ENCODE results near the gene ASCL3. TPM values are rescaled to one million over a fixed set of nuclear protein-coding genes. Genes with fewer than 3 reads are reported as not detected.

Gene ASCL3
- total and polyA plus RNA-seq, 2 experiments from 2014 or later, result not detected

DNA sequence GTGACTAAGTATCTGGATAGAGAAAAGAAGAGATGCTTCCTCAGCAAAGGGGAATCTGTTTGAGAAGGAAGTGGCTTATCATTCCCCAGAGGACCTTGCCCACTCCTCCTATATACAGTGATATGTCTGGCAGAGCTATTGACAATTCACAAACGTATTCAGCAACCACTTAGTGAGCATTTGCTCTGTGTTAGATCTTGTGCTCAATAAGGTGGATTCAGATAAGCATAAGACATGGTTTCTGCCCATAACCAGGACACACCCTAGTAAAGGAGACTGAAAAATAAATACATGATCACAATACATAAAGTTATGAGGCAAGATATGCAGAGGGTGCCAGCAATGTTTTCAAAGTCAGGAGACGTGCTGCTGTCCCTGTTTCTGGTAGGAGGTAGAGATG is 20.0 kb upstream of the ASCL3 start:
- Histone ChIP-seq H3K4me2 (peak overlapping the region; percentile 97), H3F3A (replicated peaks; ENCODE audit: low read depth) (peaks cover 14% of the 10 kb centered on the region), H3K4me3 (no peak overlapping the region), H3K4me1 (ENCODE audit: insufficient read depth) (peaks cover 6% of the 10 kb centered on the region; the same call in 1 of the 2 replicates), H2AFZ (no peak overlapping the region), H3K79me2 (replicated peaks; ENCODE audit: insufficient read depth) (peaks cover 23% of the 10 kb centered on the region), H4K20me1 (replicated peaks; ENCODE audit: insufficient read depth) (no peaks in the 10 kb centered on the region; the same call in 1 of the 2 replicates), H3K9me2 (ENCODE audit: insufficient read depth) (no peaks in the 10 kb centered on the region), H3K27ac (ENCODE audit: low read depth) (no peak overlapping the region), H3K27me3 (ENCODE audit: insufficient read depth) (no peaks in the 10 kb centered on the region), H3K36me3 (ENCODE audit: insufficient read depth) (no peaks in the 10 kb centered on the region)
- Mint-ChIP-seq H3K4me1 (peaks cover 14% of the 10 kb centered on the region), H3K4me3 (peak overlapping the region; percentile 90), H3K9me3 (no peaks in the 10 kb centered on the region), H3K36me3 (ENCODE audit: low read depth) (no peaks in the 10 kb centered on the region; the same call in 2 of the 3 replicates), H3K27ac (no peak overlapping the region), H3K27me3 (ENCODE audit: insufficient read depth, low read depth, poor library complexity) (no peaks in the 10 kb centered on the region)
- ATAC-seq (no peak), DNase-seq (ENCODE audit: low spot score) (no peak)
- TF ChIP-seq ZNF114 (CRISPR knock-in tag; IDR thresholded peaks at IDR 0.05), result no peak
- TF ChIP-seq, protein P1, sequence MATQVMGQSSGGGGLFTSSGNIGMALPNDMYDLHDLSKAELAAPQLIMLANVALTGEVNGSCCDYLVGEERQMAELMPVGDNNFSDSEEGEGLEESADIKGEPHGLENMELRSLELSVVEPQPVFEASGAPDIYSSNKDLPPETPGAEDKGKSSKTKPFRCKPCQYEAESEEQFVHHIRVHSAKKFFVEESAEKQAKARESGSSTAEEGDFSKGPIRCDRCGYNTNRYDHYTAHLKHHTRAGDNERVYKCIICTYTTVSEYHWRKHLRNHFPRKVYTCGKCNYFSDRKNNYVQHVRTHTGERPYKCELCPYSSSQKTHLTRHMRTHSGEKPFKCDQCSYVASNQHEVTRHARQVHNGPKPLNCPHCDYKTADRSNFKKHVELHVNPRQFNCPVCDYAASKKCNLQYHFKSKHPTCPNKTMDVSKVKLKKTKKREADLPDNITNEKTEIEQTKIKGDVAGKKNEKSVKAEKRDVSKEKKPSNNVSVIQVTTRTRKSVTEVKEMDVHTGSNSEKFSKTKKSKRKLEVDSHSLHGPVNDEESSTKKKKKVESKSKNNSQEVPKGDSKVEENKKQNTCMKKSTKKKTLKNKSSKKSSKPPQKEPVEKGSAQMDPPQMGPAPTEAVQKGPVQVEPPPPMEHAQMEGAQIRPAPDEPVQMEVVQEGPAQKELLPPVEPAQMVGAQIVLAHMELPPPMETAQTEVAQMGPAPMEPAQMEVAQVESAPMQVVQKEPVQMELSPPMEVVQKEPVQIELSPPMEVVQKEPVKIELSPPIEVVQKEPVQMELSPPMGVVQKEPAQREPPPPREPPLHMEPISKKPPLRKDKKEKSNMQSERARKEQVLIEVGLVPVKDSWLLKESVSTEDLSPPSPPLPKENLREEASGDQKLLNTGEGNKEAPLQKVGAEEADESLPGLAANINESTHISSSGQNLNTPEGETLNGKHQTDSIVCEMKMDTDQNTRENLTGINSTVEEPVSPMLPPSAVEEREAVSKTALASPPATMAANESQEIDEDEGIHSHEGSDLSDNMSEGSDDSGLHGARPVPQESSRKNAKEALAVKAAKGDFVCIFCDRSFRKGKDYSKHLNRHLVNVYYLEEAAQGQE (IDR thresholded peaks at IDR 0.05; ENCODE audit: unreplicated experiment), result no peak
- TF ChIP-seq, protein P2, sequence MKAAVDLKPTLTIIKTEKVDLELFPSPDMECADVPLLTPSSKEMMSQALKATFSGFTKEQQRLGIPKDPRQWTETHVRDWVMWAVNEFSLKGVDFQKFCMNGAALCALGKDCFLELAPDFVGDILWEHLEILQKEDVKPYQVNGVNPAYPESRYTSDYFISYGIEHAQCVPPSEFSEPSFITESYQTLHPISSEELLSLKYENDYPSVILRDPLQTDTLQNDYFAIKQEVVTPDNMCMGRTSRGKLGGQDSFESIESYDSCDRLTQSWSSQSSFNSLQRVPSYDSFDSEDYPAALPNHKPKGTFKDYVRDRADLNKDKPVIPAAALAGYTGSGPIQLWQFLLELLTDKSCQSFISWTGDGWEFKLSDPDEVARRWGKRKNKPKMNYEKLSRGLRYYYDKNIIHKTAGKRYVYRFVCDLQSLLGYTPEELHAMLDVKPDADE (IDR thresholded peaks at IDR 0.05), result no peak
- no peak for TF ChIP-seq ZNF331 (CRISPR knock-in tag; IDR thresholded peaks at IDR 0.05; ENCODE audit: low read depth)
- no peak for TF ChIP-seq JUNB (IDR thresholded peaks at IDR 0.05; ENCODE audit: unreplicated experiment)
- TF ChIP-seq, protein P3, sequence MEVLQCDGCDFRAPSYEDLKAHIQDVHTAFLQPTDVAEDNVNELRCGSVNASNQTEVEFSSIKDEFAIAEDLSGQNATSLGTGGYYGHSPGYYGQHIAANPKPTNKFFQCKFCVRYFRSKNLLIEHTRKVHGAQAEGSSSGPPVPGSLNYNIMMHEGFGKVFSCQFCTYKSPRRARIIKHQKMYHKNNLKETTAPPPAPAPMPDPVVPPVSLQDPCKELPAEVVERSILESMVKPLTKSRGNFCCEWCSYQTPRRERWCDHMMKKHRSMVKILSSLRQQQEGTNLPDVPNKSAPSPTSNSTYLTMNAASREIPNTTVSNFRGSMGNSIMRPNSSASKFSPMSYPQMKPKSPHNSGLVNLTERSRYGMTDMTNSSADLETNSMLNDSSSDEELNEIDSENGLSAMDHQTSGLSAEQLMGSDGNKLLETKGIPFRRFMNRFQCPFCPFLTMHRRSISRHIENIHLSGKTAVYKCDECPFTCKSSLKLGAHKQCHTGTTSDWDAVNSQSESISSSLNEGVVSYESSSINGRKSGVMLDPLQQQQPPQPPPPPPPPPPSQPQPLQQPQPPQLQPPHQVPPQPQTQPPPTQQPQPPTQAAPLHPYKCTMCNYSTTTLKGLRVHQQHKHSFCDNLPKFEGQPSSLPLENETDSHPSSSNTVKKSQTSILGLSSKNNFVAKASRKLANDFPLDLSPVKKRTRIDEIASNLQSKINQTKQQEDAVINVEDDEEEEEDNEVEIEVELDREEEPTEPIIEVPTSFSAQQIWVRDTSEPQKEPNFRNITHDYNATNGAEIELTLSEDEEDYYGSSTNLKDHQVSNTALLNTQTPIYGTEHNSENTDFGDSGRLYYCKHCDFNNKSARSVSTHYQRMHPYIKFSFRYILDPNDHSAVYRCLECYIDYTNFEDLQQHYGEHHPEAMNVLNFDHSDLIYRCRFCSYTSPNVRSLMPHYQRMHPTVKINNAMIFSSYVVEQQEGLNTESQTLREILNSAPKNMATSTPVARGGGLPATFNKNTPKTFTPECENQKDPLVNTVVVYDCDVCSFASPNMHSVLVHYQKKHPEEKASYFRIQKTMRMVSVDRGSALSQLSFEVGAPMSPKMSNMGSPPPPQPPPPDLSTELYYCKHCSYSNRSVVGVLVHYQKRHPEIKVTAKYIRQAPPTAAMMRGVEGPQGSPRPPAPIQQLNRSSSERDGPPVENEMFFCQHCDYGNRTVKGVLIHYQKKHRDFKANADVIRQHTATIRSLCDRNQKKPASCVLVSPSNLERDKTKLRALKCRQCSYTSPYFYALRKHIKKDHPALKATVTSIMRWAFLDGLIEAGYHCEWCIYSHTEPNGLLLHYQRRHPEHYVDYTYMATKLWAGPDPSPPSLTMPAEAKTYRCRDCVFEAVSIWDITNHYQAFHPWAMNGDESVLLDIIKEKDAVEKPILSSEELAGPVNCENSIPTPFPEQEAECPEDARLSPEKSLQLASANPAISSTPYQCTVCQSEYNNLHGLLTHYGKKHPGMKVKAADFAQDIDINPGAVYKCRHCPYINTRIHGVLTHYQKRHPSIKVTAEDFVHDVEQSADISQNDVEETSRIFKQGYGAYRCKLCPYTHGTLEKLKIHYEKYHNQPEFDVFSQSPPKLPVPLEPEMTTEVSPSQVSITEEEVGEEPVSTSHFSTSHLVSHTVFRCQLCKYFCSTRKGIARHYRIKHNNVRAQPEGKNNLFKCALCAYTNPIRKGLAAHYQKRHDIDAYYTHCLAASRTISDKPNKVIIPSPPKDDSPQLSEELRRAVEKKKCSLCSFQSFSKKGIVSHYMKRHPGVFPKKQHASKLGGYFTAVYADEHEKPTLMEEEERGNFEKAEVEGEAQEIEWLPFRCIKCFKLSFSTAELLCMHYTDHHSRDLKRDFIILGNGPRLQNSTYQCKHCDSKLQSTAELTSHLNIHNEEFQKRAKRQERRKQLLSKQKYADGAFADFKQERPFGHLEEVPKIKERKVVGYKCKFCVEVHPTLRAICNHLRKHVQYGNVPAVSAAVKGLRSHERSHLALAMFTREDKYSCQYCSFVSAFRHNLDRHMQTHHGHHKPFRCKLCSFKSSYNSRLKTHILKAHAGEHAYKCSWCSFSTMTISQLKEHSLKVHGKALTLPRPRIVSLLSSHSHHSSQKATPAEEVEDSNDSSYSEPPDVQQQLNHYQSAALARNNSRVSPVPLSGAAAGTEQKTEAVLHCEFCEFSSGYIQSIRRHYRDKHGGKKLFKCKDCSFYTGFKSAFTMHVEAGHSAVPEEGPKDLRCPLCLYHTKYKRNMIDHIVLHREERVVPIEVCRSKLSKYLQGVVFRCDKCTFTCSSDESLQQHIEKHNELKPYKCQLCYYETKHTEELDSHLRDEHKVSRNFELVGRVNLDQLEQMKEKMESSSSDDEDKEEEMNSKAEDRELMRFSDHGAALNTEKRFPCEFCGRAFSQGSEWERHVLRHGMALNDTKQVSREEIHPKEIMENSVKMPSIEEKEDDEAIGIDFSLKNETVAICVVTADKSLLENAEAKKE (CRISPR knock-in tag; IDR thresholded peaks at IDR 0.05), result no peak
